Activated T-cell treated with anti-CD3 and anti-CD28 coated beads, Interleukin-2, amount 50 U/mL, for 72 hours (primary cell): ENCODE measurements around the gene CREB3L2. TPM values are rescaled to one million over a fixed set of nuclear protein-coding genes. Genes with fewer than 3 reads are reported as not detected.
A peak's percentile ranks its signal among the peaks of the same experiment; 100 is the strongest.
"Not testable (repeated sequence)": the region's sequence is repeated elsewhere in the genome, so short reads cannot be mapped to it uniquely, and the experiment has no call there.

Experiments used
- ATAC-seq, 2 donors: fragments of 150-1000 bp; cut with Tn5 transposase; replicated peaks in 1 of 2; 2 replicates each; pipeline ENCODE4 v1.10.0; 2021; ENCODE audit warnings: moderate library complexity in 2 of 2, mild to moderate bottlenecking in 1 of 2
- DNase-seq, 2 donors: peaks; one replicate each; pipeline ENCODE4 v3.0.0; 2021 to 2022; ENCODE audit warnings: mixed read lengths in 1 of 2
- H3K27ac Mint-ChIP-seq: one replicate; pipeline ENCODE4 v1.8.0; 2022; ENCODE audit warnings: mild to moderate bottlenecking, moderate library complexity, mixed read lengths
- H3K27me3 Mint-ChIP-seq: one replicate; pipeline ENCODE4 v1.8.0; 2022; ENCODE audit warnings: low read depth, mixed read lengths
- H3K36me3 Mint-ChIP-seq, 2 donors: one replicate each; pipeline ENCODE4 v1.8.0; 2022; ENCODE audit warnings: mixed read lengths in 2 of 2, mild to moderate bottlenecking in 1 of 2; ENCODE audit not compliant: insufficient read depth in 2 of 2
- H3K4me1 Mint-ChIP-seq: one replicate; pipeline ENCODE4 v1.8.0; 2022; ENCODE audit warnings: low read depth, mixed read lengths
- H3K4me3 Mint-ChIP-seq, 2 donors: one replicate each; pipeline ENCODE4 v1.8.0; 2022; ENCODE audit warnings: mild to moderate bottlenecking in 2 of 2, mixed read lengths in 2 of 2, moderate library complexity in 2 of 2
- H3K9me3 Mint-ChIP-seq, 2 donors: one replicate each; pipeline ENCODE4 v1.8.0; 2022; ENCODE audit warnings: mixed read lengths in 2 of 2
- total RNA-seq, 2 donors: library from RNA; stranded (reverse); gene quantifications; one replicate each; pipeline ENCODE4 v1.2.3, GENCODE V29; 2022

The CREB3L2 gene
- total RNA-seq, 2 donors from 2014 or later = 49.4 to 55.1 TPM

- H3K36me3 Mint-ChIP-seq = peaks cover 0 to 2% of the 10 kb centered on the region in 2 donors
- no peak overlapping the region for H3K4me3 Mint-ChIP-seq
- ATAC-seq (no peak), DNase-seq (no peak)
- H3K27ac Mint-ChIP-seq = no peak overlapping the region
- peaks cover 0 to 2% of the 10 kb centered on the region in 2 donors for H3K9me3 Mint-ChIP-seq
- H3K27me3 Mint-ChIP-seq = no peaks in the 10 kb centered on the region
- H3K4me1 Mint-ChIP-seq = peaks cover 33% of the 10 kb centered on the region
These were observed 32.1 kb downstream of the CREB3L2 start for GRCh38 chr7:137969828-137970227.

- H3K27ac Mint-ChIP-seq = no peak overlapping the region
- H3K4me3 Mint-ChIP-seq = no peak overlapping the region
- H3K36me3 Mint-ChIP-seq = peaks cover 0 to 2% of the 10 kb centered on the region in 2 donors
- no peaks in the 10 kb centered on the region for H3K27me3 Mint-ChIP-seq
- no peak for DNase-seq
- peaks cover 0 to 2% of the 10 kb centered on the region in 2 donors for H3K9me3 Mint-ChIP-seq
- peaks cover 25% of the 10 kb centered on the region for H3K4me1 Mint-ChIP-seq
- no peak for ATAC-seq
These were observed 33.0 kb downstream of the CREB3L2 start for GRCh38 chr7:137968890-137969289.

- not testable (repeated sequence) for H3K27ac Mint-ChIP-seq, H3K4me3 Mint-ChIP-seq, H3K36me3 Mint-ChIP-seq, DNase-seq, ATAC-seq, H3K27me3 Mint-ChIP-seq, H3K9me3 Mint-ChIP-seq
- H3K4me1 Mint-ChIP-seq = peaks cover 24% of the 10 kb centered on the region
These were observed 33.5 kb downstream of the CREB3L2 start for GRCh38 chr7:137968339-137968738.

- ATAC-seq (no peak), DNase-seq (no peak)
- H3K4me1 Mint-ChIP-seq = peaks cover 29% of the 10 kb centered on the region
- H3K27me3 Mint-ChIP-seq = no peaks in the 10 kb centered on the region
- H3K36me3 Mint-ChIP-seq = peaks cover 0 to 2% of the 10 kb centered on the region in 2 donors
- H3K27ac Mint-ChIP-seq = no peak overlapping the region
- H3K4me3 Mint-ChIP-seq = no peak overlapping the region
- peaks cover 0 to 2% of the 10 kb centered on the region in 2 donors for H3K9me3 Mint-ChIP-seq
These were observed 34.5 kb downstream of the CREB3L2 start for GRCh38 chr7:137967143-137968018.

GRCh38 chr7:137966641-137967142, 35.2 kb downstream of the CREB3L2 start:
- no peak for ATAC-seq
- Mint-ChIP-seq H3K36me3 (peaks cover 0 to 2% of the 10 kb centered on the region in 2 donors), H3K4me3 (no peak overlapping the region), H3K9me3 (peaks cover 0 to 2% of the 10 kb centered on the region in 2 donors), H3K27ac (no peak overlapping the region), H3K27me3 (no peaks in the 10 kb centered on the region), H3K4me1 (peaks cover 36% of the 10 kb centered on the region)
- no peak for DNase-seq

- DNase-seq = no peak
- no peak overlapping the region for H3K27ac Mint-ChIP-seq
These were observed 35.8 kb downstream of the CREB3L2 start for GRCh38 chr7:137965942-137966640.

GRCh38 chr7:137964824-137965545, 36.9 kb downstream of the CREB3L2 start:
- peaks cover 0 to 2% of the 10 kb centered on the region in 2 donors for H3K36me3 Mint-ChIP-seq
- DNase-seq (no peak), ATAC-seq (no peak)
- peaks cover 49% of the 10 kb centered on the region for H3K4me1 Mint-ChIP-seq
- no peaks in the 10 kb centered on the region for H3K27me3 Mint-ChIP-seq
- H3K27ac Mint-ChIP-seq = no peak overlapping the region
- no peak overlapping the region for H3K4me3 Mint-ChIP-seq
- peaks cover 0 to 2% of the 10 kb centered on the region in 2 donors for H3K9me3 Mint-ChIP-seq

More at GRCh38 chr7:137965942-137966640, 35.8 kb downstream of the CREB3L2 start:
- no peak for ATAC-seq
- Mint-ChIP-seq H3K4me3 (no peak overlapping the region), H3K9me3 (peaks cover 0 to 2% of the 10 kb centered on the region in 2 donors), H3K27me3 (no peaks in the 10 kb centered on the region), H3K4me1 (peaks cover 42% of the 10 kb centered on the region), H3K36me3 (peaks cover 0 to 2% of the 10 kb centered on the region in 2 donors)

- no peaks in the 10 kb centered on the region for H3K36me3 Mint-ChIP-seq
- no peaks in the 10 kb centered on the region for H3K9me3 Mint-ChIP-seq
- no peak overlapping the region for H3K4me3 Mint-ChIP-seq
- peaks cover 43% of the 10 kb centered on the region for H3K4me1 Mint-ChIP-seq
- ATAC-seq (no peak), DNase-seq (no peak)
- no peaks in the 10 kb centered on the region for H3K27me3 Mint-ChIP-seq
- H3K27ac Mint-ChIP-seq = peak overlapping the region; percentile 40
These were observed 38.9 kb downstream of the CREB3L2 start for GRCh38 chr7:137962875-137963507.

GRCh38 chr7:137962491-137962874, 39.4 kb downstream of the CREB3L2 start:
- Mint-ChIP-seq H3K27me3 (no peaks in the 10 kb centered on the region), H3K4me3 (no peak overlapping the region), H3K36me3 (no peaks in the 10 kb centered on the region), H3K27ac (no peak overlapping the region), H3K9me3 (no peaks in the 10 kb centered on the region), H3K4me1 (peaks cover 37% of the 10 kb centered on the region)
- ATAC-seq (no peak), DNase-seq (no peak)

- DNase-seq = peak; percentile 52 to 55
- H3K27ac Mint-ChIP-seq = no peak overlapping the region
- H3K36me3 Mint-ChIP-seq = no peaks in the 10 kb centered on the region
- no peaks in the 10 kb centered on the region for H3K9me3 Mint-ChIP-seq
- ATAC-seq = peak; percentile 100
- H3K27me3 Mint-ChIP-seq = no peaks in the 10 kb centered on the region
- H3K4me1 Mint-ChIP-seq = peaks cover 29% of the 10 kb centered on the region
- peak overlapping the region; percentile 10 to 21 for H3K4me3 Mint-ChIP-seq
These were observed 40.4 kb downstream of the CREB3L2 start for GRCh38 chr7:137961200-137962177.

GRCh38 chr7:137960020-137960419, 41.9 kb downstream of the CREB3L2 start:
- ATAC-seq (no peak), DNase-seq (no peak)
- Mint-ChIP-seq H3K36me3 (no peaks in the 10 kb centered on the region), H3K4me1 (peaks cover 25% of the 10 kb centered on the region), H3K27ac (no peak overlapping the region), H3K4me3 (no peak overlapping the region), H3K9me3 (no peaks in the 10 kb centered on the region), H3K27me3 (no peaks in the 10 kb centered on the region)
